BLaER1 treated with 17β-estradiol and CSF1 and Interleukin-3, amounts not matched to agents 10 nM and 100 nM (cell line): ENCODE measurements around the gene LYRM4.

Source experiments
- H3K27ac ChIP-seq, 11 experiments: shearing (Covaris generic); formaldehyde crosslinking; 2 replicates each; pipeline ENCODE4 v1.8.1; 2022
- H3K27me3 ChIP-seq, 11 experiments: shearing (Covaris generic); formaldehyde crosslinking; 2 replicates each; pipeline ENCODE4 v1.8.1; 2022
- H3K36me3 ChIP-seq, 11 experiments: shearing (Covaris generic); formaldehyde crosslinking; 2 replicates each; pipeline ENCODE4 v1.8.1; 2022
- H3K4me1 ChIP-seq, 10 experiments: shearing (Covaris generic); formaldehyde crosslinking; 2 replicates each; pipeline ENCODE4 v1.8.1; 2022
- H3K4me2 ChIP-seq, 11 experiments: shearing (Covaris generic); formaldehyde crosslinking; 2 replicates each; pipeline ENCODE4 v1.8.1; 2022
- H3K4me3 ChIP-seq, 10 experiments: shearing (Covaris generic); formaldehyde crosslinking; 2 replicates each; pipeline ENCODE4 v1.8.1; 2022
- H3K9ac ChIP-seq, 11 experiments: shearing (Covaris generic); formaldehyde crosslinking; 2 replicates each; pipeline ENCODE4 v1.8.1; 2022
- H3K9me3 ChIP-seq, 11 experiments: shearing (Covaris generic); formaldehyde crosslinking; replicated peaks in 1 of 11; 2 replicates each; pipeline ENCODE4 v1.8.1; 2022
- H4K20me1 ChIP-seq, 11 experiments: shearing (Covaris generic); formaldehyde crosslinking; 2 replicates each; pipeline ENCODE4 v1.8.1; 2022
- Cebpa-rat ChIP-seq, 11 experiments: shearing (Covaris generic); IDR thresholded peaks; 2 replicates each; pipeline ENCODE4 v1.8.1; 2022

LYRM4 gene

DNA sequence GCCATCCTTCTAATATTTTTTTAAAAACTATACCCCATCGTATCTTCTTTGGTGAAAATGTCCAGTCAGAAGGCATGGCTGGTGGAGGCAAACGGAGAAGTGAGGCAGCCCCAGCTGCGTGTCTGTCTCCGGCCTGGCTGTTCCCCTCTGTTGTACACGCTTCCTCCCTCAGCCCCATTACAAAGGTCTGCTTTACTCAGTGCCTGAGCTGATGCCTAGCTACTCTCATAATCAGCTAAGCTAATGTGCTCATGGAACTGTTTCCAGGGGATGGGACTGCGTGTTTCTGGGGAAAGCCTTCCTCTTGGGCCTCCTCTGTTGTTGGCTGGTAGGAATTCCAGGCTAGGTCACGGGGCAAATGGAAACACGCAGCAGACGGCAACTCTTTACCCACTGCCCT, 108.3 kb downstream of the LYRM4 start:
- H3K9ac ChIP-seq: no peak overlapping the region
- H3K4me1 ChIP-seq: peaks cover 11 to 31% (median 26%) of the 10 kb centered on the region in 10 experiments; a peak in 17 of 20 replicates
- H3K36me3 ChIP-seq: no peaks in the 10 kb centered on the region; a peak in 1 of 22 replicates
- H4K20me1 ChIP-seq: peaks cover 0 to 84% (median 8%) of the 10 kb centered on the region in 11 experiments; a peak in 11 of 22 replicates
- no peaks in the 10 kb centered on the region for H3K9me3 ChIP-seq
- H3K27me3 ChIP-seq: no peaks in the 10 kb centered on the region
- H3K4me2 ChIP-seq: peak overlapping the region; percentile 12 to 77 (median 65); a peak in 17 of 22 replicates
- no peak overlapping the region for H3K27ac ChIP-seq
- no peak overlapping the region for H3K4me3 ChIP-seq
- no peak for TF ChIP-seq Cebpa-rat (IDR thresholded peaks at IDR 0.05)

DNA sequence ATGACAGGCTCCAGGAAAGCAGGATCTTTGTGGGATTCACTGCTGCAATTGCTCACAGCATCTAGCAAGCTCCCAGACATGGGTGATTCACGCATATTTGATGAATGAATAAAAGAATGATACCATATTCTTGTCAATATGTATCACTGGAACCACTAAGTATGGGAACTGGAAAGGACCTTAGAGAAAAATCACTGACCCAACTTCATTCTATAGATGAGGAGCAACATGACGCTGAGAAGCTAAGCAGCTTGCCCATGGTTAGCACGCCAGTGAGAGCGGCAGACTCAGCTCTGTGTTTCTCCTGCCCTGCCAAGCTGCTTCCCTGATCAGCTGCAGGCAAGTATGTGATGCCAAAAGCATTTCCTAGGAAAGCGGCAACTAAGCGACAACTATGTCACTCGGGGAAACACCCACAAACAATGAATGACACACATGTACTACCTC, 108.8 kb downstream of the LYRM4 start:
- no peaks in the 10 kb centered on the region; a peak in 1 of 22 replicates for H3K36me3 ChIP-seq
- no peaks in the 10 kb centered on the region for H3K27me3 ChIP-seq
- peak overlapping the region in 10 of 11 experiments; percentile 12 to 77 (median 66); a peak in 18 of 22 replicates for H3K4me2 ChIP-seq
- H4K20me1 ChIP-seq: peaks cover 0 to 80% (median 7%) of the 10 kb centered on the region in 11 experiments; a peak in 10 of 22 replicates
- no peak for TF ChIP-seq Cebpa-rat (IDR thresholded peaks at IDR 0.05)
- peak overlapping the region in 2 of 11 experiments; percentile 4 to 7; a peak in 1 of 22 replicates for H3K27ac ChIP-seq
- H3K9ac ChIP-seq: no peak overlapping the region
- H3K4me1 ChIP-seq: peaks cover 11 to 31% (median 26%) of the 10 kb centered on the region in 10 experiments; a peak in 17 of 20 replicates
- no peak overlapping the region for H3K4me3 ChIP-seq
- H3K9me3 ChIP-seq: no peaks in the 10 kb centered on the region

DNA sequence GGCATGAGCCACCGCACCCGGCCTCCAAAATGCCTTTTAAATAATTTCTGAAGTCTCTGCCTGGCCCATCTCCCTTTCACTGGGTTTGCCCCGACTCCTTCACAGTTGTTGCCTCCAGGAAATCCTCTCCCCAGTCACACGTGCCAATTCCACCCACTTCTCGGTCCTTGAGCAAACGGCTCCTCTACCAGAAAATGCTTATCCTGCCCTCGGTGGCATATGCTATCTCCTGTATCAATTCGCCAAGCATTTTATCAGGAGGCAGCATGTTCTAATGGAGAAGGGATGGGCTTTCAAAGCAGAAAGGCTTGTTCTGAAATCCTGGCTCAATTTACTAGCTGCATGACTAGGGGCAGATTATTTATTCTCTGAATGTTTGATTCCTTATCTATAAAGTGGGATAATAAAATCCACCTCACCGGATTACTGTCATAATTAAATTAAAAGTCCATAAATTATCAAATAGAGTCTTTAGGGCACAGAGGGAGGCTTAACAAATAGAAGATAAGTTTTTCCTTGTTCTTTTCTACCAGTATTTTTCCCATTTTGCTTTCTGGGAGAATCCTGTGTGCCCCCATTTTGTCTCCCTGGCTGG, 109.3 kb downstream of the LYRM4 start:
- Histone ChIP-seq H3K4me3 (no peak overlapping the region), H3K9ac (0 out of 22 replicates have a peak overlapping the region, but pooled peaks of 2 of the 11 experiments have one; percentile 25 to 34), H3K4me2 (peak overlapping the region in 10 of 11 experiments; percentile 48 to 77 (median 66); a peak in 19 of 22 replicates)

DNA sequence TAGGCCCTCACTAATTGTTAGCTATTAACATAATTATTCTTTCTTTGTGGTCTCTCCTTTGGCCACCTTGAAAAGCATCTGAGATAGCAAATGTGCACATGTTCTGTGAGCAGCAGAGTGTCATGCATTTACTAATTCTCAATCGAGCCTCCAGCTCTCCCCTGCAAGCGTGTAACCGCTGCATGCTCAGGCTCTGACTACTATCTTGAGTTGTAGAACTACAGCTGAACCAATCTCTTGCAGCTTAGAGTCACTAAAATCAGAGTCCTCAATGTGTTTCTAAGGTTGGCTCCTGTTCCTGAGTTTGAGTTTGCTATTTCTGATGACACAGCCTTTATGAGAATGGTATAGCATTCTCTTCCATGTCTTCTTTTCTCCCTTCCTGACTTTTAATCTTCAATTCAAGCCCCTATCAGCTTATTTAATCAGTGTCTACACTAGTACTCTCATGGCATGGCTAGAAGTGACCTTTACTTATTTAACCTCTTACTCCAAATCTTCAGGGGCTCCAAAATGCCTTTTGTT, 110.1 kb downstream of the LYRM4 start:
- no peaks in the 10 kb centered on the region for H3K9me3 ChIP-seq
- H3K27me3 ChIP-seq: no peaks in the 10 kb centered on the region
- peak overlapping the region in 7 of 11 experiments; percentile 53 to 77 (median 67); a peak in 13 of 22 replicates for H3K4me2 ChIP-seq
- H3K9ac ChIP-seq: no peak overlapping the region
- H3K36me3 ChIP-seq: no peaks in the 10 kb centered on the region
- H3K4me3 ChIP-seq: no peak overlapping the region
- peaks cover 0 to 80% (median 5%) of the 10 kb centered on the region in 11 experiments; a peak in 11 of 22 replicates for H4K20me1 ChIP-seq
- no peak overlapping the region for H3K27ac ChIP-seq
- H3K4me1 ChIP-seq: peaks cover 11 to 36% (median 26%) of the 10 kb centered on the region in 10 experiments; a peak in 17 of 20 replicates
- TF ChIP-seq Cebpa-rat (IDR thresholded peaks at IDR 0.05): no peak

More for the DNA sequence above, 109.3 kb downstream of the LYRM4 start:
- H3K4me1 ChIP-seq: peaks cover 11 to 36% (median 26%) of the 10 kb centered on the region in 10 experiments; a peak in 17 of 20 replicates
- peak overlapping the region in 2 of 11 experiments; percentile 4 to 7; a peak in 1 of 22 replicates for H3K27ac ChIP-seq
- H3K9me3 ChIP-seq: no peaks in the 10 kb centered on the region
- no peaks in the 10 kb centered on the region; a peak in 1 of 22 replicates for H3K36me3 ChIP-seq
- peaks cover 0 to 80% (median 5%) of the 10 kb centered on the region in 11 experiments; a peak in 12 of 22 replicates for H4K20me1 ChIP-seq
- TF ChIP-seq Cebpa-rat (IDR thresholded peaks at IDR 0.05): no peak
- H3K27me3 ChIP-seq: no peaks in the 10 kb centered on the region

DNA sequence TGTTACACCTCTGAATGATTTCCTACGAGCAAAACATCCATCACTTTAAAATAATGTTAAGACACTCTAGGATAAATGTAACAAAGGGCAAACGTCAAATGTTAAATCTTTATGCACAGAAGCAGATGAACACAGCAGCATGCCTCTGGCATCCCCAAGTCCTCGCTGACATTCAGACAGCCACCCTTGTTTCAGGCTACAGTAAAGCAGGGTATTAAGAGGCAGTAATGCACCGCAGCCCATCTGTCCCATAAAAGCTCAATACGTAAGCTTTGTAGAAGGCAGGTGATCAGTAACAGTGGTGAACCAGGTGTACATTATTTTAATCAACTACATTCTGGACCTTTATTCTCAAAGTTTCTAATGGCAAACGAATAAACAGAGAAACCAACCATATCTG, 110.9 kb downstream of the LYRM4 start:
- no peak overlapping the region for H3K27ac ChIP-seq
- H3K4me2 ChIP-seq: no peak overlapping the region
- no peak overlapping the region for H3K4me3 ChIP-seq
- no peak overlapping the region for H3K9ac ChIP-seq
- H4K20me1 ChIP-seq: peaks cover 0 to 80% (median 5%) of the 10 kb centered on the region in 11 experiments; a peak in 12 of 22 replicates
- no peaks in the 10 kb centered on the region for H3K9me3 ChIP-seq
- H3K27me3 ChIP-seq: no peaks in the 10 kb centered on the region
- H3K4me1 ChIP-seq: peaks cover 11 to 36% (median 26%) of the 10 kb centered on the region in 10 experiments; a peak in 17 of 20 replicates
- no peak for TF ChIP-seq Cebpa-rat (IDR thresholded peaks at IDR 0.05)
- peaks cover 0 to 5% (median 0%) of the 10 kb centered on the region in 11 experiments; a peak in 2 of 22 replicates for H3K36me3 ChIP-seq

DNA sequence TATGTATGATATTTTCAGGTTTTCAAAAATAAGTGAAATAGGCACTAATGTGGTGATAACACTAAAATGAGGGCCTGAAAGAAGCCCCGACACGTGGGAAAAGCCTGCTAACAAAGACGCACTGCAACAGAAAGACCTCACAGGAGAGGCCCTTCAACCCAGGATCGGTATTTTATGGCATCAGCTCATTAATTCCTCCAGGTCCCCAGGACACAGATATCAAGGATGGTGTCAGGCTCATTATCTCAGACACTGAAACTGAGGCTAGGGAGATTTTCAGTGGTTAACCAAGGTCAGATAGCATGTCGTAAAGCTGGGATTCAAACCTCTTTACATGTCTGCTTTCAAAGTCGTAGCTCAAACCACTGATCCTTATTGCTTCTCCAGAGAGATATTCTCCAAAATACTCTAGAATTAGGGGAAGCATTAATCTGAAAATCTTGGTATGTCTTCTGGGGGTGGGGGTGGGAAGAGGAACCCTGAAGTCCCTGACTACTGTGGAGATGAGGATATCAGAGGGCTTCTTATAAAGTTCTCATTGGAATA, 111.5 kb downstream of the LYRM4 start:
- Histone ChIP-seq H3K4me1 (peaks cover 11 to 36% (median 26%) of the 10 kb centered on the region in 10 experiments; a peak in 17 of 20 replicates), H4K20me1 (peaks cover 0 to 79% (median 5%) of the 10 kb centered on the region in 11 experiments; a peak in 12 of 22 replicates), H3K27ac (no peak overlapping the region), H3K27me3 (no peaks in the 10 kb centered on the region), H3K4me3 (no peak overlapping the region), H3K4me2 (no peak overlapping the region), H3K9ac (no peak overlapping the region), H3K9me3 (no peaks in the 10 kb centered on the region), H3K36me3 (peaks cover 0 to 8% (median 0%) of the 10 kb centered on the region in 11 experiments; a peak in 2 of 22 replicates)
- no peak for TF ChIP-seq Cebpa-rat (IDR thresholded peaks at IDR 0.05)

DNA sequence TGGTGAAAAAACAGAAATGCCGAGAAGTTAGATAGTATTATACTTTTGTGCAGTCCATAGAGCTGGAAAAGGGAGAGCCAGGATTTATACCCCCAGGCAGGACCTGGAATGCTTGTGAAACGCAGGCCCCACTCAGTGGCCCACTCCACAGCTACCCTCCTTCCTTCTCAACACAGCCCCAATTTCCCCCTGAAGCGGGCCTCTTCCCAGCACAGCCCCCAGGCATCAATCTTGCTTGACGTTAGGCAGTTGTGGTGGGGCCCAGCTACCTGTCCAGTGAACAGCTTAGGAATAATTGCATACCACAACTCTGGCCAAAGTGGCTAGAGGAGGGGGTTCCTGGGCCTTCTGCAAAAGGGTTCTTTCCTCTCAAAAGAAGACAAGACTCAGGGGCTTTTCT, 114.4 kb downstream of the LYRM4 start:
- TF ChIP-seq Cebpa-rat (IDR thresholded peaks at IDR 0.05): no peak
- H3K4me3 ChIP-seq: no peak overlapping the region
- H4K20me1 ChIP-seq: peaks cover 0 to 69% (median 9%) of the 10 kb centered on the region in 11 experiments; a peak in 10 of 22 replicates
- H3K4me2 ChIP-seq: 0 out of 22 replicates have a peak overlapping the region, but pooled peaks of 1 of the 11 experiments have one; percentile 4
- peaks cover 0 to 8% (median 0%) of the 10 kb centered on the region in 11 experiments; a peak in 3 of 22 replicates for H3K36me3 ChIP-seq
- no peak overlapping the region for H3K27ac ChIP-seq
- H3K9ac ChIP-seq: peak overlapping the region in 1 of 11 experiments; percentile 31; a peak in 1 of 22 replicates
- H3K4me1 ChIP-seq: peaks cover 4 to 29% (median 14%) of the 10 kb centered on the region in 10 experiments; a peak in 19 of 20 replicates
- no peaks in the 10 kb centered on the region for H3K9me3 ChIP-seq
- H3K27me3 ChIP-seq: no peaks in the 10 kb centered on the region

DNA sequence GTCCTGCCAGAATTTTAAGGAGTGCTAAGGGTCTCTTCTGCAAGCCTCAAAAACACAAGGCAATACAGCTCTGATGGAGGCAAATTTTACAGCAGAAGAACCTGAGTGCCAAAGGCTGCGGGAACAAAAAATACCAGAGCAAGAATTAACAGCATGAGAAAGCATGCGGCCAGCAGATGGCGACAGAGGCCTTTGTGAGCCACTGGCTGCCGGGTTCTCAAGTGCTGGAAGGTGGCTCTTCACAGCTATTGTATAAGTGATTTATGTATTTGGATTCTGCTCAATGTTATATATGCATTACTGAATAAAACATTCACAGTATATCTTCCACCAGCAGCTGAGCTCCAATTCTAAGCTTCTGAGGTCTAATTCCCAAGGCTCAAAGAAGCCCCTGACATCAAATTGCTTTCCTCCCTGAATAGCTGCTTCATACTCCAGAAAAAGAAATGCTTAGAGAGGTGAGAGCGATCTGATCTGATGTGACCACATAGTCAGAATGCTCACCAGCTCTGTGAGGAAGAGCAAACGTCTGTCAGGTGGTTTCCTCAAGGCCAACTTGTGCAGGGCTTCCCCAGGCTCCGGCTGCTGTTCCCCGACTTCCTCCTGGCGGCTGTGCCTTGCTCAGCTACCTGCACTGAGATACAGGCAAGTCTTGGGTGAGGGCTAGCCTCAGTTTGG, 117.0 kb downstream of the LYRM4 start:
- no peak overlapping the region for H3K4me3 ChIP-seq
- no peak overlapping the region for H3K9ac ChIP-seq
- peaks cover 6 to 47% (median 26%) of the 10 kb centered on the region in 10 experiments for H3K4me1 ChIP-seq
- H3K27ac ChIP-seq: no peak overlapping the region
- TF ChIP-seq Cebpa-rat (IDR thresholded peaks at IDR 0.05): no peak
- H3K36me3 ChIP-seq: peaks cover 0 to 8% (median 0%) of the 10 kb centered on the region in 11 experiments; a peak in 3 of 22 replicates
- peaks cover 0 to 45% (median 4%) of the 10 kb centered on the region in 11 experiments; a peak in 7 of 22 replicates for H4K20me1 ChIP-seq
- H3K27me3 ChIP-seq: no peaks in the 10 kb centered on the region
- H3K4me2 ChIP-seq: no peak overlapping the region
- H3K9me3 ChIP-seq: 0 out of 22 replicates have a peak, but pooled peaks cover 0 to 4% (median 0%) of the 10 kb centered on the region in 11 experiments
